Thoracic aorta (tissue), 2 donors: ENCODE data around the gene SOX6. TPM values are rescaled to one million over a fixed set of nuclear protein-coding genes. Genes with fewer than 3 reads are reported as not detected.

Experiments
- ATAC-seq: fragments of 150-250 bp; one replicate; pipeline ENCODE4 v1.8.0; 2017; ENCODE audit warnings: low read depth; ENCODE audit not compliant: insufficient number of reproducible peaks, low FRiP score
- DNase-seq: peaks from one replicate; pipeline ENCODE4 v3.0.0-alpha.2; 2020; ENCODE audit warnings: low spot score
- H3K27ac ChIP-seq, 2 donors: fragments of 200-600 bp; sonication (generic); 1 replicate in 1 of 2; 2 replicates in 1 of 2; pipeline ENCODE4 v1.5.1; 2016; ENCODE audit warnings: mild to moderate bottlenecking in 2 of 2, moderate library complexity in 2 of 2
- H3K27me3 ChIP-seq: fragments of 200-600 bp; sonication (generic); replicated peaks from 2 replicates; pipeline ENCODE4 v1.6.0; 2016; ENCODE audit warnings: mild to moderate bottlenecking; ENCODE audit not compliant: insufficient read depth
- H3K36me3 ChIP-seq: fragments of 200-600 bp; sonication (generic); one replicate; pipeline ENCODE4 v1.5.1; 2016
- H3K4me1 ChIP-seq, 2 donors: fragments of 200-600 bp; sonication (generic); 1 replicate in 1 of 2; 2 replicates in 1 of 2; pipeline versions ENCODE4 v1.5.1 to v1.6.0; 2016; ENCODE audit warnings: low read depth in 2 of 2, mild to moderate bottlenecking in 1 of 2; ENCODE audit not compliant: control insufficient read depth in 1 of 2
- H3K4me3 ChIP-seq: fragments of 200-600 bp; sonication (generic); 2 replicates; pipeline ENCODE4 v1.5.1; 2016; ENCODE audit warnings: mild to moderate bottlenecking
- H3K9me3 ChIP-seq: fragments of 200-600 bp; sonication (generic); 2 replicates; pipeline ENCODE4 v1.5.1; 2016
- total RNA-seq, 2 donors: library from RNA; depleted of rRNA; stranded (reverse); fragments of >200 nt; gene quantifications; one replicate each; pipeline versions ENCODE4 v1.1.0 to v1.2.3, GENCODE V29; 2016
- TF ChIP-seq, protein P1 (sequence below): fragments of 200-600 bp; sonication (generic); IDR thresholded peaks from one replicate; pipeline ENCODE4 v1.5.1; 2019; ENCODE audit warnings: antibody characterized with exemption

The SOX6 gene
- total RNA-seq, 2 donors from 2014 or later: 0.27 to 0.56 TPM

DNA sequence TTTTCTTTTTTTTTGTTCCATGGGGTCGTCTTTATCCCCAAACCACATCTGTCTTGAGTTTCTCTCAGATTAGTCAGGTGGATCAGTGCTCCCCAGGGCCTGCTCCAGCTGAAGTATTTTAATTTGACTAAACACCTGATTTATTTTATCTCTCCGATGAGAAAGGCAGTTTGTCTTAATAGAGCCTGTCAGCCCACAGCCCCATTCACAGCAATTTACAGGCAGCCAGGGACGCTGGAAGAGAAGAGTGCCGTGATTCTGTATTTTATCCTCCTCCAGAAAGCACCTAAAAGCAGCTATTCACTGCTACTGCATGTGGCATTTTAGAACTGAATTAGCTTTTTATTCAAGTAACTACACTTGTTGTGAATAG is 164.5 kb downstream of the SOX6 start:
- ATAC-seq (no peak), DNase-seq (no peak)
- TF ChIP-seq, protein P1, sequence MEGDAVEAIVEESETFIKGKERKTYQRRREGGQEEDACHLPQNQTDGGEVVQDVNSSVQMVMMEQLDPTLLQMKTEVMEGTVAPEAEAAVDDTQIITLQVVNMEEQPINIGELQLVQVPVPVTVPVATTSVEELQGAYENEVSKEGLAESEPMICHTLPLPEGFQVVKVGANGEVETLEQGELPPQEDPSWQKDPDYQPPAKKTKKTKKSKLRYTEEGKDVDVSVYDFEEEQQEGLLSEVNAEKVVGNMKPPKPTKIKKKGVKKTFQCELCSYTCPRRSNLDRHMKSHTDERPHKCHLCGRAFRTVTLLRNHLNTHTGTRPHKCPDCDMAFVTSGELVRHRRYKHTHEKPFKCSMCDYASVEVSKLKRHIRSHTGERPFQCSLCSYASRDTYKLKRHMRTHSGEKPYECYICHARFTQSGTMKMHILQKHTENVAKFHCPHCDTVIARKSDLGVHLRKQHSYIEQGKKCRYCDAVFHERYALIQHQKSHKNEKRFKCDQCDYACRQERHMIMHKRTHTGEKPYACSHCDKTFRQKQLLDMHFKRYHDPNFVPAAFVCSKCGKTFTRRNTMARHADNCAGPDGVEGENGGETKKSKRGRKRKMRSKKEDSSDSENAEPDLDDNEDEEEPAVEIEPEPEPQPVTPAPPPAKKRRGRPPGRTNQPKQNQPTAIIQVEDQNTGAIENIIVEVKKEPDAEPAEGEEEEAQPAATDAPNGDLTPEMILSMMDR: no peak
- Histone ChIP-seq H3K27me3 (no peaks in the 10 kb centered on the region), H3K27ac (no peak overlapping the region), H3K9me3 (no peaks in the 10 kb centered on the region), H3K4me1 (peaks cover 6 to 25% of the 10 kb centered on the region in 2 donors), H3K4me3 (no peak overlapping the region), H3K36me3 (no peaks in the 10 kb centered on the region)

DNA sequence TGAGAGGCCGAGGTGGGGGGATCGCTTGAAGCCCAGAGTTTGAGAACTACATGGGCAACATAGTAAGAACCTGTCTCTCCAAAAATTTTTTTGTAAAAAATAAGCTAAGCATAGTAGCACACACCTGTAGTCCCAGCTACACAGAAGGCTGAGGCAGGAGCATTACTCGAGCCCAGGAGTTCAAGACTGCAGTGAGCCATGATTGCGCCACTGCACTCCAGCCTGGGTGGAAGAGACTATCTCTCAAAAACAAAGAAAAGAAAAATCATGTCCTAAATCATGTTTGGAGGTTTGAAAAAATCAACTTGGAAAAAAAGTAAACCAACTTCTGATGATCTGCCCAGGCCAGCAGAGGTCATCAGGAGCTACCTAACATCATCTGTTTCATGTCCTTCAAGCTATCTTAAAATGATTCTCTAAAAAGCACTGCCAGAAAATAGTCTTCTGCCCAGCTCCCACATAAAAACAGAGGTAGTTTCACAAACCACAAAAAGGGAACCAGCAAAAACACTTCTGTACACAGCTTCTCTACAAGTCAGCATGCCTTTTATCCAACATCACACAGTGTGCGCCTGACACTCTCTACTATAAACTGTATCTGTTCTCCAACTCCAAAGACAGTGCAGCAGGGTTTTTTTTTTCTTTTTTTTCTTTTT is 165.0 kb downstream of the SOX6 start:
- H3K4me3 ChIP-seq: no peak overlapping the region
- no peaks in the 10 kb centered on the region for H3K36me3 ChIP-seq
- ATAC-seq: no peak
- TF ChIP-seq, protein P1: no peak
- H3K4me1 ChIP-seq: peaks cover 6 to 25% of the 10 kb centered on the region in 2 donors
- no peaks in the 10 kb centered on the region for H3K9me3 ChIP-seq
- no peaks in the 10 kb centered on the region for H3K27me3 ChIP-seq
- no peak for DNase-seq
- no peak overlapping the region for H3K27ac ChIP-seq

DNA sequence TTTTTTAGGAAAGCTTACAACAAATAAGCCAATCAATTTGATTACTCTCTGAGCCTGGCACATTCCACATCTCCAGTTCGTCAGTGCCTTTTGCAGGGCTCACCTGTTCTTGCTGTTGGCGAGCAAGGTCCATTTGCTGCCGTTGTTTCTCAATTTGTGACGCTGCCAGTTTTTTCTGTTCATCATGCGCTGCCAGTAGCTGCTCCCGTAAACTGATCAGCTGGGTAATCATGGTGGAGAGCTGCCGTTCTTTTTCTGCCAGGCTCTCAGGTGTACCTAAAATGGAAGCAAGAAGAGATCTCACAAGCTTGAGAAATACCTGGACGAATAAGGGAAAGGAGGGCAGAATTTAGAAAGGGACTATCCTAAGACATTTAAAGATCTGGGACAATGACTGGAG is 169.7 kb downstream of the SOX6 start:
- ATAC-seq (no peak), DNase-seq (no peak)
- Histone ChIP-seq H3K27ac (no peak overlapping the region), H3K27me3 (no peaks in the 10 kb centered on the region), H3K4me3 (no peak overlapping the region), H3K36me3 (no peaks in the 10 kb centered on the region), H3K9me3 (no peaks in the 10 kb centered on the region), H3K4me1 (no peaks in the 10 kb centered on the region)
- TF ChIP-seq, protein P1: no peak

DNA sequence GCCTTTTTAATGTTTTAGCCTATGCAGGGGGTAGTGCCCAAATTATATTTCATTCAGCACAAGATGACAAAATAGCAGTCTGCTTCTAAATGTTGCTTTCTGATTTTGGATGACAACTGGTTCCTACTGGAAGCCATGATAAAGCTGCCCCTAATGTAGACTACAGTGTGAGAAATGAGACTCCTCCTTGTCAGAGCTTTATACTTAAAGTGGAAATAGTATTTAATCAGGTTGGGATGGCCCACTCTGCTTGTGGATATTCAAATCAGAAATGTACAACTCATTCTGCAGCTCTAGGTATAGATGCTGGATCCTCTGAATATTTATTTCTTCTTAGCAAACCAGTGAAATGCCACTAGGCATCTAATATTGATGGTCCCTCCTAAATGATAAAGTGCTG is 171.3 kb downstream of the SOX6 start:
- no peak overlapping the region for H3K4me3 ChIP-seq
- ATAC-seq (no peak), DNase-seq (no peak)
- TF ChIP-seq, protein P1: no peak
- H3K4me1 ChIP-seq: no peaks in the 10 kb centered on the region
- H3K36me3 ChIP-seq: no peaks in the 10 kb centered on the region
- no peaks in the 10 kb centered on the region for H3K9me3 ChIP-seq
- H3K27ac ChIP-seq: no peak overlapping the region
- no peaks in the 10 kb centered on the region for H3K27me3 ChIP-seq

DNA sequence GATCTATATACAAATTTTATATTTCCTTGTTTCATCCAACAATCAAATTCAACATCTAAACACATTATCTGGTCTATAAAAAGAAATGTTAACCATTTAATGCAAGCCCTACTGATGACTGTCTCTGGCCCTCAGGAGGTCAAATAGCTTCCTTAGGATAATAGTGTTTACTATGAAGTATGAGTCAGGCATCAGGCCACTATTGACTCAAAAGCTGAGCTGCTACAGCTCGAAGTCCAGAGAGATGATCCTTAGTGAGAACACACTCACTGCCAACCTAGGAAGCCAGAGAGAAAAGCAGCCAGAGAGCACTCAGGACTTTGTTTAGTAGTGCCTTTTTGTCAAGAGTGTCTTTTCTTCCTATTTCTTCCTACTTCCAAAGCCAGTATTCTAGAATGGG is 171.8 kb downstream of the SOX6 start:
- DNase-seq: no peak
- TF ChIP-seq, protein P1: no peak
- H3K27me3 ChIP-seq: no peaks in the 10 kb centered on the region

More for the DNA sequence above, 171.8 kb downstream of the SOX6 start:
- Histone ChIP-seq H3K4me3 (no peak overlapping the region), H3K9me3 (no peaks in the 10 kb centered on the region), H3K4me1 (no peaks in the 10 kb centered on the region), H3K36me3 (no peaks in the 10 kb centered on the region), H3K27ac (no peak overlapping the region)
- no peak for ATAC-seq
